ENCODE data around the gene SKAP2.

SKAP2 gene

DNA sequence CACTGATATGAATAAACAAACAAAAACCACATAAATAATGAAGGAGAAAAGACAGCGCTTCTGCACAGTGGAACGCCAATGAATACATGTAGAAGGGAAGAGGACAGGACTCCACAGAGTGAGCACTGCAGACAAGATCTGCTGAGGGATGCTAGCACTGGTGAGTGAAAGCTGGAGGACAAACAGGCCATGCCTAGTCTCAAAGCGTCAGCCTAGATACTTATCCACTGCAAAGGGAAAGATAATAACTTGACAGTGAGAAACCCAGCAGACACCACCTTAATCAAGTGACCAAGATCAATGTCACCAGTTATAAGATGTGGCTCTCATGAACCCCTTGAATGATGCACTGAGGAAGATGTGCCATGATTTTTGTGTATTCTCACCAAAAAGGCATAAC is 227.6 kb downstream of the SKAP2 start:
- no peak for DNase-seq (ENCODE audit: low read depth)

DNA sequence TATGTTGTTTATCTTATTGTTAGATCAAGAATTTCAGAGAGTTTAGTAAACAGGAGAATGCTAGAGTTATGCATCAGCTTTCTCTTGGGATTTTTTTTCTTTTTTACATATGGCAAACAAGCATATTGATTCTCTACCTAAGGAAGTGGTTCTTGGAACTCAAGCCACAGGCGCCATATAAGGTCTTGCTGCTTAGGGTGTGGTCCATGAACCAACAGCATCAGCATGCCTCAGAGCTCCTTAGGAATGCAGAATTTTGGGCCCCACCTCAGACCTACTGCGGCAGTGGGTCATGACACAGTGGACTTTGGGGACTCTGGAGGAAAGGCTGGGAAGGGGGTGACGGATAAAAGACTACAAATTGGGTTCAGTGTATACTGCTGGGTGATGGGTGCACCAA is 230.8 kb downstream of the SKAP2 start:
- no peak for DNase-seq (ENCODE audit: low read depth)

GRCh38 chr7:26631601-26632000 is 232.8 kb downstream of the SKAP2 start:
- DNase-seq (ENCODE audit: low read depth), result no peak

GRCh38 chr7:26630941-26631580 is 233.3 kb downstream of the SKAP2 start:
- DNase-seq (ENCODE audit: low read depth), result no peak

DNA sequence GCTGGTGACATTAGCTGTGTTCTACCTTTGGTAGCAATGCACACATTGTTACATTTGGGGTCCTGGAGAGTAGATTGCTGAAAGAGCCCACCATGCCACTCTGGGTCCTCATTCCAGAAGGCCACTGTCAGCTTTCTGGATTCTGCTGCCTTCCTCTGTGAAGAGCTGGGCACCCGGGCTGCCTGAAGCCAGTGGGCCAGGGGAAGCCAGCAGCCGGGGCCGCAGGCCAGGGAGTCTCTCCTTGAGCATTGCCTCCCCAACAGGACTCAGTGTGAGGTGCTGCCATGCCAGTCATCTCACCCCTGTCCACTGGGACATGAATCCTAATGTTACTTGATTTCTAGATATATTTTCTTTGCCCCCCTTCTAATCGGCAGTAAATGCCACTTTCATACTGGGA is 234.0 kb downstream of the SKAP2 start:
- DNase-seq (ENCODE audit: low read depth), result no peak

DNA sequence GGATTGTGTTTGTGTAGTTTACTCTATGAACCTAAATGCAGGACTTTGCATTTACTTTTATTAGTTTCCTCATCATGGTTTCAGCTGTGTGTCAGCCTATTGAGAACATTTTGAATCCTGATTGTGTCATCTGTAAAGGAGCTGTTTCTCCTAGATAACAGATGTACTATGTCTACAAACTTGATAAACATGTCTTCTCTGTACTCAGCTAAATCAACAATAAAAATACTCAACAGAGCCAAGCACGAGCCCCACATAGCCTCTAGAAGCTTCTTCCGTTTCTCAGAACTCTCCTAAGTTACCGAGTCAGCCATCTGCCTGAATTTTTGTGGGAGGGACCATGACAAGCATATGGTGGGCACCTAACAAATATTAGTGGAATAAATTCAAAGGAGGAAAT is 234.7 kb downstream of the SKAP2 start:
- DNase-seq (ENCODE audit: low read depth), result no peak

DNA sequence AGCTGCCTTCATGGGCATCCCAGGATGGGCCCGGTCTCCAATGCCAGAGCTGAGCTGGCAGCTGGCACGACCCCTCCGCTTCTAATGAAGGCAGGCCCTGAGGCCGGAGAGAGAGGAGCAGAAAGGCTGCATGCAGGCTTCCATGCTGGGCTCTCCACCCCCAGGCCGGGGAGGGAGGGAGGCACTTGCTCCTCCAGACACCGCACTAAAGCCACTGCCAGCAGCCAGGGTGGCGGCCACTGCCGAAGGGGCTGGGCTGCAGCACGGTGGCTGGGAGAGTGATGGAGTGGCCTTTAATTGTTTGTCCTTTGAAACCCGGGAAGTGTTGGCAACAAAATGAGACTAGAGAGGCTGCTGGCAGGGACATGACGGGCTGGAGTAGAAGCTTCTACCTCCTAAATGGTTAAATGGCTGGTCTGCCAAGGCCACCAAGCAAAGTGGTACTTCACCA is 236.5 kb downstream of the SKAP2 start:
- DNase-seq (ENCODE audit: low read depth), result no peak

DNA sequence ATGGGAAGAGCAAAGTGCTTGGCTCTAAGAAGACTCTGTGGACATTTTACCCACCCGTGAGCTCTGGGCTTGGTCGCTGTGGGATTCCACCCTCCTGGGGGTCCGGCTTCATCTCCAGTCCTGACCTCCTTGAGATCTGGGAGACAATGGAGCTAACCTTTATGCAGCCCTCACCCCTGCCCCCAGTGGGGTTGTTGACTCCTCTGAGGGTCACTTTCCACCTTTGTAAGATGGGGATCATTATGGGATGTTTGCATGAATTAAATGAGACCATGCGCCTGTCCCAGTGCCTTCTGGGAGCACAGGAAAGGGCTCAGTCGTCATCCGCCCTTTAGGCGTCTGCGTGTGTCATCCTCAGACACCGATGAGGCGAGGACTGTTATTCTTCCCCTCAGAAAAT is 237.2 kb downstream of the SKAP2 start:
- no peak for DNase-seq (ENCODE audit: low read depth)

- DNase-seq (ENCODE audit: low read depth), result no peak
These were observed 237.7 kb downstream of the SKAP2 start for GRCh38 chr7:26626687-26627086.

GRCh38 chr7:26626156-26626555 is 238.2 kb downstream of the SKAP2 start:
- DNase-seq (ENCODE audit: low read depth), result no peak

DNA sequence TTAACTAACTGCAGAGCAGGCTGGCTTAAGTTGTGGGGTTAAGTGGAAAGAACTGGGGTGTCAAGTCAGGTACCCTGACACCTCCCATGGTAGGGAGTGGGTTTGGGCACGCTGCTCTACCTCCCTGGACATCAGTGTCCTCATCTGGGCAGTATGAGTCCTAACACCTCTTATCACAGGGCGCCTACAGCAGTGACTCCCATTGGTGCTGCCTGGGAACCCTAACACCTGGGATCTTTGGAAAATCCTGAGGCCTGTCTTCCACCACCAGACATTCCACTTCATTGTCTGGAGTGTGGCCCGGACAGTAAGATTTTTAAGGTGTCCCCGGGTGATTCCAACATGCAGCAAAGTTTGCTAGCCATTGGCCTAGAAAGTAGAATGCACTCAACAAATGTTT is 239.1 kb downstream of the SKAP2 start:
- DNase-seq (ENCODE audit: low read depth), result no peak

- no peak for DNase-seq (ENCODE audit: low read depth)
These were observed 239.6 kb downstream of the SKAP2 start for GRCh38 chr7:26624839-26625238.

DNA sequence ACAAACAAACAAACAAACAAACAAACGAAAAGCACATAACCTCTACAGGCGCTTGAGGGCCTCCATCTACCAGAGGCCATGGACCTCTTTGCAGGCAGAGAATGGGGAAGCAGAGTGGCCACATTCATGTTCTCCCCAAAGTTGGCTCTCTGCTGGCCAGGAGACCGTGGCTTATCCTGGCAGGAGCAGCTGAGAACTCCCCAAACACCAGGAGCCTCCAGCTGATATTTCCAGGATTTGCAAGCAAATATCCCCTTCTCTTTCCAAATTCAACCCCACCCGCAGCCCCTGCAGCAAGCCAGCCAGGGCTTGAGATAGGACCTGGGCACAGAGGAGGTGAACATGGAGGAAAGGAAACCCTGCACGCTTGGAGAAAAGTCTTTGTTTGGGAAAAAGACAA is 240.0 kb downstream of the SKAP2 start:
- no peak for DNase-seq (ENCODE audit: low read depth)

DNA sequence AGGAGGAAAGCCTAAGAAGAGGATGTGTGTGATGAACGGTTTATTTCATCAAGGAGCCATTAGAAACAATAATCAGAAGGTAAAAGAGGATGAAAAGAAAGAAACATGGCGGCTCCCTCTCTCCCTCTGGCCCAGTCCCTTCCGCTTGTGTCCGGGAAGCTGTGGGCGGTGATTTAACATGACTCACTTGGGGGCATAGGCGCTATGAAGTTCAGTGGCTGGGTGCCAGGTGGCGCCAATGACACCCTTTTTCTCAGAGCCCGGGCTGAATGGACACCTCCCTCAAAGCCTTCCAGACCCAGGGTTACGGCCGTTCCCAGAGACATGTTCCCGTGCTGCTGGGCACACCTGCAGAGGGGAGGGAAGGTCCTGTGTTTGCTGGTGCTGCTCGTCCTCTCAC is 244.0 kb downstream of the SKAP2 start:
- DNase-seq (ENCODE audit: low read depth), result no peak

GRCh38 chr7:26619348-26619984 is 244.9 kb downstream of the SKAP2 start:
- no peak for DNase-seq (ENCODE audit: low read depth)

DNA sequence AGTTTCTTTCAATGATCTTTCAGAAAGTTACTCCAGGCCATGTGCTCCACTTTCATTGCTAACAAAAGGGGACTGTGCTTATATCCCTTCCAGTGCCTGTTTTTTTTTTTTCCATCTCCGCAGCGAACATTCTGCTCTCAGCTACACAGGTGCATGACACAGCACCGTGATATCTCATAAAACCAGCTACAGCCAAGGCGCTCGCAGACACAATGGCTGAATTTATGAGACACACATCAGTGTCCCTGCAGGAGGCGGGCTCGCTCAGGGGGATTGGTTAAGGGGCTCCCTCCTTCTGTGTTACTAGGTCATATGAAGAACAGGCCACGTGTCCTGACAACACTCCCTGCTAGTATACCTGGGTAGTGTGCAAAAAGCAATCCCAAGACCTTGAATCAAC is 245.5 kb downstream of the SKAP2 start:
- DNase-seq (ENCODE audit: low read depth), result no peak

- DNase-seq (ENCODE audit: low read depth), result no peak
These were observed 245.9 kb downstream of the SKAP2 start for GRCh38 chr7:26618449-26618848.

Data from non-pigmented ciliary epithelial cell (primary cell).